ENCODE data around the gene PAK6. TPM values are rescaled to one million over a fixed set of nuclear protein-coding genes. Genes with fewer than 3 reads are reported as not detected.

PAK6 gene
- polyA plus RNA-seq, 2 of the 4 experiments (the other 2 are of a cell fraction): 0.10 to 0.16 TPM

- Histone ChIP-seq H3K9me3 (no peaks in the 10 kb centered on the region), H3K4me2 (no peak overlapping the region), H3K4me3 (no peak overlapping the region), H3K4me1 (peaks cover 9% of the 10 kb centered on the region), H3K27ac (no peak overlapping the region)
- DNase-seq (ENCODE audit: low read depth in 1 of 2, low spot score in 1 of 2) (no peak), ATAC-seq (no peak), FAIRE-seq (no peak)
- WGBS (ENCODE audit: missing lambda C conversion rate): 86% methylated on average over 4 of the region's 10 CpGs
- POLR2A ChIA-PET: no interaction called here
- CTCF ChIA-PET: interaction anchor here (0.7 to 16.4 kb wide), 6 partner anchors 24 to 138 kb away, joined by 3 to 144 read pairs (median 4); no protein-coding TSS in a partner anchor
- TF ChIP-seq JUNB (IDR thresholded peaks at IDR 0.05) (no peak), ZC3H11A (IDR thresholded peaks at IDR 0.05) (no peak), FOSB (CRISPR knock-in tag; IDR thresholded peaks at IDR 0.05) (no peak), RCOR1 (IDR thresholded peaks at IDR 0.05; ENCODE audit: low read depth, low read length) (no peak), ZFP36 (IDR thresholded peaks at IDR 0.05; ENCODE audit: borderline replicate concordance, partially characterized antibody) (no peak), CEBPB (IDR thresholded peaks at IDR 0.05) (no peak), RARB (CRISPR knock-in tag; IDR thresholded peaks at IDR 0.05) (no peak), RAD21 (conservative IDR thresholded peaks at IDR 0.05 in 1 of 2, IDR thresholded peaks at IDR 0.05 in 1 of 2) (no peak), HOXA7 (CRISPR knock-in tag; IDR thresholded peaks at IDR 0.05) (no peak), HEYL (CRISPR knock-in tag; IDR thresholded peaks at IDR 0.05) (no peak)
Measured at GRCh38 chr15:40242213-40242599, 3.3 kb downstream of the PAK6 start.

DNA sequence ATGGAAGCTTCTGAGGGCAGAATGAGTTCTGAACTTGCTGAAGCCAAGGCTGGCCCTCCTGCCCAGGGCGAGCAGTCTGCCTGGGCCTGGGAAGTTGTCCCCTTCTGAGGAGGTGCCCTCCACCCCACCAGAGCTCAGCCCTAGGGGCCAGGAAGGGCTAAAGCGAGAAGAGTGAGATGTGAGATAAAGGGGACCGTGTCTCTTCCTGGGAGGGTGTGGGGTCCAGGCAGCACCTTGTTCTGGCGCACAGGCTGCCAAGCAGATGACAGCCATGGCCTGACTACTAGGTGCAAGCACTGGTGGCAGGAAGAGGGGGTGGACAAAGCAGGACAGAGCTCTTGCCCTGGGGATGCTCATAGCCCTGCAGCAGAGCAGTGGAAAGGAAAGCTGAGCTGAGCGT lies 3.7 kb downstream of the PAK6 start:
- TF ChIP-seq, protein P1, sequence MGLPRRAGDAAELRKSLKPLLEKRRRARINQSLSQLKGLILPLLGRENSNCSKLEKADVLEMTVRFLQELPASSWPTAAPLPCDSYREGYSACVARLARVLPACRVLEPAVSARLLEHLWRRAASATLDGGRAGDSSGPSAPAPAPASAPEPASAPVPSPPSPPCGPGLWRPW (IDR thresholded peaks at IDR 0.05): no peak
- TF ChIP-seq CBX8 (IDR thresholded peaks at IDR 0.05): no peak
- TF ChIP-seq MAZ (IDR thresholded peaks at IDR 0.05; ENCODE audit: borderline replicate concordance, low read depth, low read length): no peak
- no peak for TF ChIP-seq ATOH8 (CRISPR knock-in tag; IDR thresholded peaks at IDR 0.05; ENCODE audit: low read depth)
- no peak for TF ChIP-seq USF2 (IDR thresholded peaks at IDR 0.05)
- TF ChIP-seq PBX3 (IDR thresholded peaks at IDR 0.05): no peak
- no peak for TF ChIP-seq CHD2 (IDR thresholded peaks at IDR 0.05; ENCODE audit: low read length, partially characterized antibody)
- TF ChIP-seq JUN (IDR thresholded peaks at IDR 0.05): no peak
- no peak for TF ChIP-seq FOXS1 (CRISPR knock-in tag; IDR thresholded peaks at IDR 0.05)
- TF ChIP-seq MYC (IDR thresholded peaks at IDR 0.05; ENCODE audit: borderline replicate concordance, low read length): no peak
- no peak for FAIRE-seq
- Histone ChIP-seq H3K4me2 (no peak overlapping the region), H3K9me3 (no peaks in the 10 kb centered on the region), H3K27ac (no peak overlapping the region), H3K4me3 (no peak overlapping the region), H3K4me1 (peaks cover 9% of the 10 kb centered on the region)
- ATAC-seq: no peak
- POLR2A ChIA-PET: no interaction called here
- DNase-seq (ENCODE audit: low read depth in 1 of 2, low spot score in 1 of 2): no peak
- WGBS (ENCODE audit: missing lambda C conversion rate): 81% methylated on average over 2 of the region's 5 CpGs
- CTCF ChIA-PET: interaction anchor here (0.6 to 16.4 kb wide), 6 partner anchors 25 to 1803 kb away, joined by 3 to 144 read pairs (median 4); no protein-coding TSS in a partner anchor

- H3K4me3 ChIP-seq: no peak overlapping the region
- TF ChIP-seq NFE2L2 (conservative IDR thresholded peaks at IDR 0.05; ENCODE audit: low read length) (0 out of 2 replicates have a peak, but pooled peaks have one; percentile 3), FOSL2 (IDR thresholded peaks at IDR 0.05) (no peak), FOSL2 (CRISPR knock-in tag; IDR thresholded peaks at IDR 0.05) (no peak)
- peaks cover 9% of the 10 kb centered on the region for H3K4me1 ChIP-seq
- FAIRE-seq (no peak), ATAC-seq (no peak), DNase-seq (ENCODE audit: low read depth in 1 of 2, low spot score in 1 of 2) (no peak)
- H3K27ac ChIP-seq: no peak overlapping the region
- 64% methylated on average over 9 of the region's 9 CpGs for WGBS (ENCODE audit: missing lambda C conversion rate)
- POLR2A ChIA-PET: no interaction called here
- CTCF ChIA-PET: interaction anchor here (0.6 to 16.4 kb wide), 5 partner anchors 26 to 1803 kb away, joined by 3 to 144 read pairs (median 4); no protein-coding TSS in a partner anchor
- H3K4me2 ChIP-seq: no peak overlapping the region
- H3K9me3 ChIP-seq: no peaks in the 10 kb centered on the region
Measured at GRCh38 chr15:40243126-40243810, 4.4 kb downstream of the PAK6 start.
